ENCODE results near the gene FOXP4. TPM values are rescaled to one million over a fixed set of nuclear protein-coding genes. Genes with fewer than 3 reads are reported as not detected.

FOXP4 gene
- total and polyA plus RNA-seq, 2 of the 13 experiments (the other 11 are each of a cell fraction or from before 2014, with no cell fraction given), result 11.0 to 12.4 TPM

- TF ChIP-seq ZNF383 (CRISPR knock-in tag; IDR thresholded peaks at IDR 0.05; ENCODE audit: borderline replicate concordance) (0 out of 2 replicates have a peak, but pooled peaks have one; percentile 12), ZNF746 (CRISPR knock-in tag; IDR thresholded peaks at IDR 0.05) (peak; percentile 92; the same call in 1 of the 2 replicates), U2AF1 (optimal IDR thresholded peaks at IDR 0.05; ENCODE audit: low read depth, low read length) (peak; percentile 10), SP1 (IDR thresholded peaks at IDR 0.05) (no peak), SP1 (CRISPR knock-in tag; IDR thresholded peaks at IDR 0.05) (peak; percentile 78), DNMT1 (CRISPR knock-in tag; IDR thresholded peaks at IDR 0.05) (peak; percentile 45; the same call in 1 of the 2 replicates), NFYB (CRISPR knock-in tag; IDR thresholded peaks at IDR 0.05) (peak; percentile 35; the same call in 1 of the 2 replicates), NR2F2 (IDR thresholded peaks at IDR 0.05; ENCODE audit: borderline replicate concordance, low read depth) (no peak), SOX5 (CRISPR knock-in tag; IDR thresholded peaks at IDR 0.05; ENCODE audit: borderline replicate concordance) (peak; percentile 50), RFX3 (CRISPR knock-in tag; IDR thresholded peaks at IDR 0.05) (no peak), POLR2A (IDR thresholded peaks at IDR 0.05; ENCODE audit: insufficient read depth in 1 of 2, low read depth in 2 of 2, low read length in 2 of 2) (peak in 1 of 2 experiments; percentile 31; a peak in 1 of 4 replicates), ZNF24 (IDR thresholded peaks at IDR 0.05) (no peak), MZF1 (CRISPR knock-in tag; IDR thresholded peaks at IDR 0.05; ENCODE audit: borderline replicate concordance) (no peak), TFE3 (CRISPR knock-in tag; IDR thresholded peaks at IDR 0.05) (peak; percentile 93), ZNF83 (CRISPR knock-in tag; IDR thresholded peaks at IDR 0.05; ENCODE audit: borderline replicate concordance) (no peak), ARNT2 (CRISPR knock-in tag; IDR thresholded peaks at IDR 0.05; ENCODE audit: low read depth) (0 out of 2 replicates have a peak, but pooled peaks have one; percentile 15), CENPBD1 (CRISPR knock-in tag; IDR thresholded peaks at IDR 0.05; ENCODE audit: borderline replicate concordance, low read depth) (no peak), REXO4 (CRISPR knock-in tag; IDR thresholded peaks at IDR 0.05; ENCODE audit: borderline replicate concordance) (no peak), TFAP4 (IDR thresholded peaks at IDR 0.05; ENCODE audit: borderline replicate concordance, low read depth) (peak; percentile 27; the same call in 1 of the 2 replicates), ISL2 (CRISPR knock-in tag; IDR thresholded peaks at IDR 0.05) (no peak), KDM4B (CRISPR knock-in tag; IDR thresholded peaks at IDR 0.05) (0 out of 2 replicates have a peak, but pooled peaks have one; percentile 37), ATRX (CRISPR knock-in tag; IDR thresholded peaks at IDR 0.05; ENCODE audit: borderline replicate concordance) (no peak), PATZ1 (CRISPR knock-in tag; IDR thresholded peaks at IDR 0.05) (peak; percentile 83), KAT8 (CRISPR knock-in tag; IDR thresholded peaks at IDR 0.05) (peak; percentile 30), ZNF205 (CRISPR knock-in tag; IDR thresholded peaks at IDR 0.05) (peak; percentile 28), FOXA1 (IDR thresholded peaks at IDR 0.05) (no peak), FOXA1 (CRISPR knock-in tag; IDR thresholded peaks at IDR 0.05) (0 out of 2 replicates have a peak, but pooled peaks have one; percentile 8), ZSCAN30 (CRISPR knock-in tag; IDR thresholded peaks at IDR 0.05) (0 out of 2 replicates have a peak, but pooled peaks have one; percentile 61), MAZ (IDR thresholded peaks at IDR 0.05; ENCODE audit: borderline replicate concordance, low read depth, low read length) (0 out of 2 replicates have a peak, but pooled peaks have one; percentile 26), MAZ (CRISPR knock-in tag; IDR thresholded peaks at IDR 0.05; ENCODE audit: low read depth) (no peak)
Observed at GRCh38 chr6:41519305-41519744, 26.9 kb upstream of the FOXP4 start (continued).

Data from HepG2 (cell line).